CD4-positive, alpha-beta T cell treated with Interleukin-2 at 100 ng/mL for 4 hours (primary cell): ENCODE measurements around the gene MARCHF5.

Experiments used
- DNase-seq: peaks from one replicate; pipeline ENCODE4 v3.0.0-alpha.2; 2020; ENCODE audit warnings: low spot score

The MARCHF5 gene, protein sequence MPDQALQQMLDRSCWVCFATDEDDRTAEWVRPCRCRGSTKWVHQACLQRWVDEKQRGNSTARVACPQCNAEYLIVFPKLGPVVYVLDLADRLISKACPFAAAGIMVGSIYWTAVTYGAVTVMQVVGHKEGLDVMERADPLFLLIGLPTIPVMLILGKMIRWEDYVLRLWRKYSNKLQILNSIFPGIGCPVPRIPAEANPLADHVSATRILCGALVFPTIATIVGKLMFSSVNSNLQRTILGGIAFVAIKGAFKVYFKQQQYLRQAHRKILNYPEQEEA

GRCh38 chr10:92290837-92291615, at the start of gene MARCHF5, which contains the start of gene CPEB3:
Gene MARCHF5 (plus strand): TSS chr10:92291167. CDS start chr10:92291495, 328 bp downstream.
Gene CPEB3 (minus strand): TSS chr10:92291078. CDS start chr10:92240350, 50,728 bp downstream.
- DNase-seq, result peak; percentile 93

DNA sequence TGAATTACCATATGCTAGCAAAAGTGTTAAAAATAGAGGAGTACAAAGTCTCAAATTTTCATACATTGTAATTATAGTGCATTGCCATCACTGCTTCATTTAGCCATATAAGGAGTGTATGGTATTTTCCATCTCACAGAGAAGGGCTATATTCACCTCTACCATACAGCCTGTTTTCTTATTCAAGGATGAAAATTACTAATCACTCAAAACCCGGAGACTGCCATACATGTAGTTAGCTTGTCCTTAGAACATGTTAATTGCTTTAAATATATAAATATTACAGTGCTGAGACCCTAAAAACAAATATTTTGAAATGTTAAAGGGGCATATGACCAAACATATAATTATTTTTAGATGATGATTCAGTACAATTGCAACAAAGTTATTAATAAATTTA, 49.5 kb upstream of the MARCHF5 start:
- DNase-seq, result no peak

DNA sequence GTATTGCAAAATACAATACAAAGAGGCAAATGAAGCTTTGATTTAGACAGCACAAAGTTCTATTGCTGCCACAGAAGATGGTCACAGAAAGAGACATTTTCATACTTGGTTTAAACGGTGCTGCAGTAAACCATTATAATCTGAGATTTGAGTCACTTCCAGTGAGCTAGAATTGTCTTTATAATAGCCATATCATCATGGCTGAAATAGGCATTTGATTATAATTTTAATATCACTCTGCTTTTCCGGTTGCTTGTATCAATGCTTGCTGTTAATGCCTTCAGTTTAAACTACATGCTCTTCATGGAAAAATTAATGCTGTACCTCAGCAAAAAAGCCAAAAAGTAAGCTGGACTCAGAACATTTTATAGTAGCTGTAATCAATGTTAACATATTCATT, 48.6 kb upstream of the MARCHF5 start:
- DNase-seq, result no peak

- peak; percentile 43 for DNase-seq
Observed at GRCh38 chr10:92242910-92243671, 47.9 kb upstream of the MARCHF5 start.

GRCh38 chr10:92244796-92245195, 46.2 kb upstream of the MARCHF5 start:
- DNase-seq, result no peak

DNA sequence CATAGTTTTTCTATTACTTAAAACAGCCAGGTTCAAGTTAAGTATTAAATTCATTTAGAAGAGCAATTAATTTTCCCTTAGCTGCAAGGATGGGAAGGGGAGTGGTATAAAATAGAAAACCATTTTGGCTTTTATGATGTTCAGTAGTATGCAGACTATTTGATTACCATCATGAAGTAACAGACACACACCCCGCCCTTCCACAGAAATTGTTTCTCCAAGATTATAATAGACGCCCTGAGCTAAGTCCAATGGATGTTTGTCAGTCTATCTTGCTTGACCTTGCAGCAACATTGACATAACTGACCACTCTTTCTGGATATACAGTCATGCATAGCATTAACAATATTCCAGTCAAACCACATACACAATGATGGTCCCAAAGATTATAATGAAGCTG, 42.4 kb upstream of the MARCHF5 start:
- DNase-seq, result no peak

DNA sequence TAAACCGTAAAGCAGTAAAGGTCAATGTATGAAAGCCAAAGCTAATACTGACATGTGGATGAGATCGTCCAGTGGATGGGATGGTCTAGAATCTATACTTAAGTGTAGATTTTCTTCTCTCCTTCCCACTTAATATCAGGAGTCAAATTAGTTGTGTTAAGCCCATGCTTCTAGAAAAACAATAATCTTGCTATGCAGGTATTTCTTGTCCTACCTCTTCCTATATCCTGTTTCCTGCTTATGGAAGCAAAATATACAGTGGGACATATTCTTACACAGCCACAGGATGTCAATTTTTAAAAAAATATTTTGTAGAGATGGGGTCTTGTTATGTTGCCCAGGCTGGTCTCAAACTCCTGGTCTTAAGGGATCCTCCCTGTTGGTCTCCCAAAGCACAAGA, 27.6 kb upstream of the MARCHF5 start:
- DNase-seq, result no peak

DNA sequence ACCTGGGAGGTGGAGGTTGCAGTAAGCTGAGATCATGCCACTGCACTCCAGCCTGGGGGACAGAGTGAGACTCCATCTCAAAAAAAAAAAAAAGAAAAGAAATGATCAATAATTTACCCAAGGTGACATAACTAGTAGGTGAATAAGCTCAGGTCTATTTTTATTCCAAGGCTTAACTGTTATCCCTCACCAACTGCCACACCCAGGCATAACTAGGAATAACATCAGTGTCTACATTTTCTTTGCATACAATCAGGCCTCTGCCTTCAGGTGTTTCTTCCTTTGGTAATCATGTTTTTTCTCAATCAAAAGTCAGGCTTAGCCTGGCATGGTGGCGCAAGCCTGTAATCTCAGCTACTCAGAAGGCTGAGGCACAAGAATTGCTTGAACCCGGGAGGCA, 26.7 kb upstream of the MARCHF5 start:
- DNase-seq, result no peak

DNA sequence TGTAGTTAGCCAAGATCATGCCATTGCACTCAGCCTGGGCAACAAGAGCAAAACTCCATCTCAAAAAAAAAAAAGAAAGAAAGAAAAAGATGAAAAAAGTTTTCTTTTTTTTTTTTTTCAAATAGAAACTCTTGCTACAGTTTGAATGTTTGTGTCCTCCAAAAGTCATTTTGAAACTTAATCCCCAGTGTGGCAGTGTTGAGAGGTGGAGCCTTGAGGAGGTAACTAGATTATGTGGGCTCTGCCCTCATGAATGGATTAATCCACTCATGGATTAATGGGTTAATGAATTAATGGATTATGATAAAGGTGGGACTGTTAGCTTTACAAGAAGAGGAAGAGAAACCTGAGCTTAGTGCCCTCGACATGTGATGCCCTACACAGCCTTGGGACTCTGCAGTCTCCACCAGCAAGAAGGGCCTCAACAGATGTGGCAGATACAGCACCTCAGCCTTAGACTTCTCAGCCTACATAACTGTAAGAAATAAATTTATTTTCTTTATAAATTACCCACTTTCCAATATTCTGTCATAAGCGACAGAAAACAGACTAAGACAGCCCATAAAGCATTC, 25.2 kb upstream of the MARCHF5 start:
- no peak for DNase-seq

DNA sequence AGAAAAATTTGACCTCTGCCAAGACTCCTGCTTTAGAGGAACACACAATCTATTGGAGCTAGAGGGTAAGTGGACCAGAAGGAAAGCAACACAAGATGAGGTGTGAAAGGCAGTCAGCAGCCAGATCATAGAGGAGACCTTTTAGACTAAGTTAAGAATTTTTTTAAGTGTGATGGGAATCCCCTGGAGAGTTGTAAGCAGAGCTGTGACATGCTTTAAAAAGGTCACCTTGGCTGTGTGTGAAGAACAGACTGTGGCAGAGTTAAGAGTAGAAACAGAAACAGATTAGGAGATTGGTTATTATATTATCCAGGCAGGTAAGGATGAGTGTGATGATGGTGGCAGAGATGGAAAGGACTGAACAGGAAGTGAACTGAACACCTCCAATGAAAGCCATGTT, 23.6 kb upstream of the MARCHF5 start:
- DNase-seq, result no peak

DNA sequence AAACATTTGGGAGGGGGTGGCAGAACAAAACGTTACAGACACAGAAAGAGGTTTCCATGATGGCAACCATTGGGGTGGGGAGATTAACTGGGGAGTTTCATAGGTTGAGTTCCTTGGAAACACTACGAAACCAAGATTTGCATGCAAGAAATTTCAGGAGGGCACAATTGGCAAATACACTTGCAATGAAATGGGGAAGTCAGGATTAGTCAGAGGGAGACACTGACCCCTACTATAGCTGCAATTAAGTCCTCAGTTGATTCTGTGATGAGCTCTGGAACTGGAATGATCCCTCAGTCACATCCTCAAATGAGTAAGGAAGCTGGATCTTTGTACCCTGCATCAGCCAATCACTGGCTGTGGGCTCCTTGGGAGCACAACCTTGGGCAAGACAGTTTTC, 22.2 kb upstream of the MARCHF5 start:
- no peak for DNase-seq

- no peak for DNase-seq
Observed at GRCh38 chr10:92274071-92274470, 16.9 kb upstream of the MARCHF5 start.

GRCh38 chr10:92278996-92279696, 11.8 kb upstream of the MARCHF5 start:
- no peak for DNase-seq

DNA sequence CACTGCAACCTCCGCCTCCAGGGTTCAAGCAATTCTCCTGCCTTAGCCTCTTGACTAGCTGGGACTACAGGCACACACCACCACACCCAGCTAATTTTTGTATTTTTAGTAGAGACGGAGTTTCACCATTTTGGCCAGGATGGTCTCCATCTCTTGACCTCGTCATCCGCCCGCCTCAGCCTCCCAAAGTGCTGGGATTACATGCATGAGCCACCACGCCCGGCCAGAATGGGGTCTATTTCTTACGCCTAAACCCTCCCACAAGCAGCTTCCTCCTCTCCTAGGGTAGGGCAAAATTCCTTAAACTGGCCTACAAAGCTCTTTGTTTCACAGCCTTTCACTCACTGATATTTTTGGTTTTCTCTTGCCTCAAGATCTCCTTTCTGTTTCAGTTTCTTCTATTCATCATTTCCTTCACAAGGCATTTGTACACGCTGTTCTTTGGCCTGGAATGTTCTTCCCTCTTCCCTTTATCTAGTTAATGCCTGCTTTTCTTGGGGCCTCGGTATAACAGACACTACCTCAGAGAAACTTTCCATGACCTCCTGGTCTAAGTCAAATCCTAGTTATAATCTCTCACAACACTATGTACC, 6.8 kb upstream of the MARCHF5 start:
- no peak for DNase-seq

GRCh38 chr10:92290076-92290836, 711 bp upstream of the MARCHF5 start:
- DNase-seq, result peak; percentile 15

DNA sequence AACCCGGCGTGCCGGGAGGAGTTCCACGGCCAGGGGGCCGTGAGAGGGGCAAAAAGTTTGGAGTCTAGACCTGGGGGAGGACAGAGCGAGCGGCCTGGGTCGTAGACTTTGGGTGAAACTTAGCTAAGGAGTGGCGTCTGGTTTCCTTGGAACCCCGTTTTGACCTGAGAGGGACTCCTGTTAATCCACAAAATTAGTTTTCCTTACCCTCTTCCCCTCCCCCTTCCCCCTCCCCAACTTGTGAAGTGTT, 574 bp downstream of the MARCHF5 start:
- peak; percentile 1 for DNase-seq

DNA sequence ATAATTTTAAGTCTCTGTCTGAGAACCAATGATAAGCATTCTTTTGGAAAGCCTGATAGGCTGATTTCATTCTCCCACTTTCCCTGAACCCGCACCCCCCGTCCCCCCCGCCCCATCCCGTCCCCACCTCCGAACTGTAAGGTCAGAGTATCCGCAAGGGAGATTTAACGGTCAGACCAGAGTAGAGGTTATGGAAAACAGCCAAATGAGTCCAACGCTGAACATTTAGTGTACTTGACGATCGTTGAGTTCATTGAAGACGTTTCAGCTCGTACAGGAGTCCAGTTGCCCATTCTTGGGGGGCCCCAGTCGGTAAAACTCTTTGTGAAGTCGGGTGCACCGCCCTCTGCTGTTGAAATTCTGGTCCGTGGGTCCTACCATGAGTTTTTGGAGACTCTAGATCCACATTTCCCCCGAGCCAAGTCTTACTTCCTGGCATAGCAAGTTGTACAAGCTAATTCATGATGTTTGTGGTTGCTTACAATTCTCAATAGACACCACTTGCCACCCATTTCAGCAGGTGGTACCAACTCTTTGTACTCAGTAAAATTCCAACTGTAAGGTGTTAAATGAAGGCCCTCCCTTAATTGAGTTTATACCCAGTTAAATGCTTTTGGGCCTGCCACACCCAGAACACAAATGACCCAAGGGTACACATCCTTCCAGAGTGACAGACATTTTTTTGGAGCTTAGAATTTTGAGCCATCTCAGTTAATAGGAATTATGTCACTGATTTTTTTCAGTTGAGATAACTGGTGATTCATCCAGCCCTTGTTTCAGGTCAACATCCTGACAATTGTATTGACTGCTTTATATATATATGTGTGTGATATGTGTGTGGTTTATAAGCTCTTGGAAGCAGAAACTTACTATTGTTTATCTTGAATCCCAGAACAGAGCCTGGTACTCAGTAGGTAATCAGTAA, 1.2 kb downstream of the MARCHF5 start:
- DNase-seq, result peak; percentile 44

DNA sequence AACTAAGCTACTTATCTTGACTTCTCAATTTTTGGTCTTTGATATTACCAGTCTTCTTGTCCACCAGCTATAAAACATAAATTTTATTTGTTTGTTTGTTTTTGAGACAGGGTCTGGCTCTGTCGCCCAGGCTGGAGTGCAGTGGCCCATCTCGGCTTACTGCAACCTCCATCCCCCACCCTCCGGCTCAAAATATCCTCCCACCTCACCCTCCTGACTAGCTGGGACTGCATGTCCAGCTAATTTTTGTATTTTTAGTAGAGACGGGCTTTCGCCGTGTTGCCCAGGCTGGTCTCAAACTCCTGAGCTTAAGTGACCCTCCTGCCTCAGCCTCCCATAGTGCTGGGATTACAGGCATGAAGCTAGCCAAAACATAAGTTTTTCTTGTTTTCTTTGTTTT, 7.5 kb downstream of the MARCHF5 start:
- DNase-seq, result no peak

- DNase-seq, result no peak
Observed at GRCh38 chr10:92303096-92303495, 12.1 kb downstream of the MARCHF5 start.

- no peak for DNase-seq
Observed at GRCh38 chr10:92304061-92304460, 13.1 kb downstream of the MARCHF5 start.
